NB4 (cell line): ENCODE data around the gene PRIM1.
"Not testable (repeated sequence)": the region's sequence is repeated elsewhere in the genome, so short reads cannot be mapped to it uniquely, and the experiment has no call there.

Experiments
- DNase-seq: peaks from one replicate; pipeline ENCODE4 v3.0.0; 2010; ENCODE audit warnings: low read depth
- H3K4me3 ChIP-seq: one replicate; pipeline ENCODE4 v1.5.1; 2011; ENCODE audit warnings: mild to moderate bottlenecking, low read depth, low read length, moderate library complexity
- MYC ChIP-seq: IDR thresholded peaks from 2 replicates; pipeline ENCODE4 v1.6.1; 2011; ENCODE audit warnings: low read depth, low read length
- POLR2A ChIP-seq: IDR thresholded peaks from 2 replicates; pipeline ENCODE4 v1.6.1; 2011; ENCODE audit warnings: mild to moderate bottlenecking; ENCODE audit not compliant: insufficient read length; ENCODE audit errors: extremely low read depth
- TF ChIP-seq, protein P1 (sequence below): IDR thresholded peaks from one replicate; pipeline ENCODE4 v1.5.1; 2012; ENCODE audit warnings: low read depth, low read length
- TF ChIP-seq, protein P2 (sequence below): IDR thresholded peaks from 2 replicates; pipeline ENCODE4 v1.6.1; 2011; ENCODE audit warnings: low read depth, low read length

Gene PRIM1

DNA sequence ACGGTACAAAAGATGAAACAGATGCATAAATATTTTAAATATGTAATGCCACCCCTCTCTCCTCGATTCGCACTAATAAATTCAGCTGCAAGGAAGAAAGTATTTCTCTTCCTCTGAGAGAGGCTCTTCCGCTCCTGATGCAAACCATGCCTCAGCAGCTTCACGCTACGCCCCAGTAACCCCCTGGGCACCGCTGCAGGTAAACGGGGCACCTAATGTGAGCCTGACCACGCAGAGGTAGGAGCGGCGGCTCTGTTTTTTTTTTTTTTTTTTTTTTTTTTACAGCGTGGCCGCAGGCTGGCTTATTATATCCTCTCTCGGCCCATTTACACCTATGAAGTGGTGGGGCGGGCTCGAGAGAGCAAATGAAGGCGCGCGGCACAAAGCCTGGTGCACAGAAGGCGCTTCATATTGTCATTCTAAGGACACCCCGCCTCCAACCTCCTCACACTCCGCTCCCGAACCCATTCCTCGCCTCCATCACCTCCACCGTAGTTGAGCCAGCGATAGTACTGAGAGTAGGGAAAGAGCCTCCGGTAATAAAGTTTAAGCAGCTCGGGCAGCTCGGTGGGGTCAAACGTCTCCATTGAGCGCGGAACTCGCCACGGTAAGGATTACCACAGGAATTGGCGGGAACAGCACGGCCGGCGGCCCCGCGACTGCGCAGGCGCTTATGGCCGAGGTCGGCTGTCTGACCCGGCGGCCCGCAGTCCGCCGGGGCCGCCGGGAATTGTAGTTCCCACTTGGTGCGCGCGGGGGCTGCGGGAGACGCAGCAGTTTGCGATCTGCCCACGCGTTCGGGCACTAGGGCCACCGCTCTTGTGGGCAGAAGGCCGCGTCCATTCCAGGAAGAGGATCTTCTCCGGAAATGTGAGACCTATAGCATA lies at the start of gene PRIM1:
TSS of gene PRIM1 (minus strand) at position 612 of the 887 bp plus-strand sequence. CDS start at position 587, 25 bp downstream.
- peak; percentile 73 for TF ChIP-seq MYC
- TF ChIP-seq, protein P1, sequence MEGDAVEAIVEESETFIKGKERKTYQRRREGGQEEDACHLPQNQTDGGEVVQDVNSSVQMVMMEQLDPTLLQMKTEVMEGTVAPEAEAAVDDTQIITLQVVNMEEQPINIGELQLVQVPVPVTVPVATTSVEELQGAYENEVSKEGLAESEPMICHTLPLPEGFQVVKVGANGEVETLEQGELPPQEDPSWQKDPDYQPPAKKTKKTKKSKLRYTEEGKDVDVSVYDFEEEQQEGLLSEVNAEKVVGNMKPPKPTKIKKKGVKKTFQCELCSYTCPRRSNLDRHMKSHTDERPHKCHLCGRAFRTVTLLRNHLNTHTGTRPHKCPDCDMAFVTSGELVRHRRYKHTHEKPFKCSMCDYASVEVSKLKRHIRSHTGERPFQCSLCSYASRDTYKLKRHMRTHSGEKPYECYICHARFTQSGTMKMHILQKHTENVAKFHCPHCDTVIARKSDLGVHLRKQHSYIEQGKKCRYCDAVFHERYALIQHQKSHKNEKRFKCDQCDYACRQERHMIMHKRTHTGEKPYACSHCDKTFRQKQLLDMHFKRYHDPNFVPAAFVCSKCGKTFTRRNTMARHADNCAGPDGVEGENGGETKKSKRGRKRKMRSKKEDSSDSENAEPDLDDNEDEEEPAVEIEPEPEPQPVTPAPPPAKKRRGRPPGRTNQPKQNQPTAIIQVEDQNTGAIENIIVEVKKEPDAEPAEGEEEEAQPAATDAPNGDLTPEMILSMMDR = no peak
- TF ChIP-seq, protein P2, sequence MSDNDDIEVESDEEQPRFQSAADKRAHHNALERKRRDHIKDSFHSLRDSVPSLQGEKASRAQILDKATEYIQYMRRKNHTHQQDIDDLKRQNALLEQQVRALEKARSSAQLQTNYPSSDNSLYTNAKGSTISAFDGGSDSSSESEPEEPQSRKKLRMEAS = peak; percentile 59
- TF ChIP-seq POLR2A = peak; percentile 92
- H3K4me3 ChIP-seq = peak within 1 kb of the TSS; percentile 98
- peak; percentile 95 for DNase-seq

DNA sequence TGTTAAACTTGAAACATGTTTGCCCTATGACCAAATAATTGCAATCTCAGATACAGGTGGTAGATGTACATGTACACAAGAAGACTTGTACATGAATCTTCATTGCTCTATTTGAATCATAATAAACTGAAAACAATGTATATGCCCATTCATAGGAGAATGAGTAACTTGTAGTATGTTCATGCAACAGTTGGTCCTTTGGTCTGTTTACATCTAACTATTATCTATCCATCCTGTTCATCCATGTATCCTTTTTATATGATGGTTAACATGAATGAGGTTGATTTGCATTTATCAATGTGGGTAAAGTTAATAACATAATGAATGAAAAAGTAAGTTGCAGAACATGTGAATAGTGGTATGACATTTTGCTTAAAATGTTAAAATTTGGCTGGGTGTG lies 48.1 kb upstream of the PRIM1 start:
- H3K4me3 ChIP-seq = no peak overlapping the region
- TF ChIP-seq, protein P2 = no peak
- TF ChIP-seq, protein P1 = no peak
- no peak for TF ChIP-seq MYC
- no peak for TF ChIP-seq POLR2A
- no peak for DNase-seq

DNA sequence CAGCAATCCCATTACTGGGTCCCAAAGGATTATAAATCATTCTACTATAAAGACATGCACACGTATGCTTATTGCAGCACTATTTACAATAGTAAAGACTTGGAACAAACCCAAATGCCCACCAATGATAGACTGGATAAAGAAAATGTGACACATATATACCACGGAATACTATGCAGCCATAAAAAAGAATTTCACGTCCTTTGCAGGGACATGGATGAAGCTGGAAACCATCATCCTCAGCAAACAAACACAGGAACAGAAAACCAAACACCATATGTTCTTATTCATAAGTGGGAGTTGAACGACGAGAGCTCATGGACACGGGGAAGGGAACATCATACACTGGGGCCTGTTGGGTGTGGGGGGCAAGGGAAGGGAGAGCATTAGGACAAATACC lies 47.2 kb upstream of the PRIM1 start:
- not testable (repeated sequence) for H3K4me3 ChIP-seq, DNase-seq

DNA sequence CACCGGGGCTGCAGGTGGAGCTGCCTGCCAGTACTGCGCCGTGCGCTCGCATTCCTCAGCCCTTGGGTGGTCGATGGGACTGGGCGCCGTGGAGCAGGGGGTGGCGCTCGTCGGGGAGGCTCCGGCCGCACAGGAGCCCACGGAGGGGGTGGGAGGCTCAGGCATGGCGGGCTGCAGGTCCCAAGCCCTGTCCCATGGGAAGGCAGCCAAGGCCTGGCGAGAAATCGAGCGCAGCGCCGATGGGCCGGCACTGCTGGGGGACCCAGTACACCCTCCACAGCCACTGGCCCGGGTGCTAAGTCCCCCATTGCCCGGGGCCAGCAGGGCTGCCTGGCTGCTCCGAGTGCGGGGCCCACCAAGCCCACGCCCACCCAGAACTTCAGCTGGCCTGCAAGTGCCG lies 43.7 kb upstream of the PRIM1 start:
- not testable (repeated sequence) for DNase-seq, H3K4me3 ChIP-seq

DNA sequence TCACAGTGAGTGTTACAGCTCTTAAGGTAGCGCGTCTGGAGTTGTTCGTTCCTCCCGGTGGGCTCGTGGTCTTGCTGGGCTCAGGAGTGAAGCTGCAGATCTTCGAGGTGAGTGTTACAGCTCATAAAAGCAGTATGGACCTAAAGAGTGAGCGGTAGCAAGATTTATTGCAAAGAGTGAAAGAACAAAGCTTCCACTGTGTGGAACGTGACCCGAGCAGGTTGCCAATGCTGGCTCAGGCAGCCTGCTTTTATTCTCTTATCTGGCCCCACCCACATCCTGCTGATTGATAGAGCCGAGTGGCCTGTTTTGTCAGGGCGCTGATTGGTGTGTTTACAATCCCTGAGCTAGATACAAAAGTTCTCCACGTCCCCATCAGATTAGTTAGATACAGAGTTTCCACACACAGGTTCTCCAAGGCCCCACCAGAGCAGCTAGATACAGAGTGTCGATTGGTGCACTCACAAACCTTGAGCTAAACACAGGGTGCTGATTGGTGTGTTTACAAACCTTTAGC lies 43.0 kb upstream of the PRIM1 start:
- not testable (repeated sequence) for H3K4me3 ChIP-seq, DNase-seq

DNA sequence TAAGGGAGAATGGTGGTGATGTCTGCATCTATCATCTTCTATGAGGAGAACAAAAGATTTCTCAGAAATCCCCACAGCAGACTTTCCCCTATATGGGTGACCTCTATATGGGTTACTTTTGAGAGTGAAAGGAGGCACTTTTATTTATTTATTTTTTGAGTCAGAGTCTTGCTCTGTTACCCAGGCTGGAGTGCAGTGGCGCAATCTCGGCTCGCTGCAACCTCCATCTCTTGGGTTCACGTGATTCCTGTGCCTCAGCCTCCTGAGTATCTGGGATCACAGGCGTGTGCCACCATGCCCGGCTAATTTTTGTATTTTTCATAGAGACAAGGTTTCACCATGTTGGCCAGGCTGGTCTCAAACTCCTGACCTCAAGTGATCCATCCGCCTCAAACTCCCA lies 41.0 kb upstream of the PRIM1 start:
- H3K4me3 ChIP-seq, DNase-seq: not testable (repeated sequence)

DNA sequence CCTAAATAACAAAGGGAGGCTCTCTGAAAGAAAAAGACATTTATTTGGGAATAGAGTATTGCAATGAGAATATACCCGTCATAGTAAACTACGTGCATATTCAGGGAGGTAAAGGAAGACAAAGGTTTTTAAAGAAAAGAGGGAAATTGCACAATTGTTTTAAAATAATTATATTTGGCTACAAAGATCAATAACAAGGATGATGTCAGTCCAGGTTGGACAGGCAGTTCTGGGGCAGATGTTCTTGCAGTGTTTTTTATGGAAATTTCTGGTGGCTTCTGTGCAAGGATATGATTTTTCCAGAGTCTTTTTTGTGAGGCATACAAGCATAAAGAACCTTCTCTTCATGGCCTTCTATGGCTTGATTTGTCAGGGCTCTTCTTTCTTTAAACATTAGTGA lies 40.6 kb upstream of the PRIM1 start:
- DNase-seq = no peak
- TF ChIP-seq MYC (no peak), POLR2A (no peak)
- TF ChIP-seq, protein P1 = no peak
- TF ChIP-seq, protein P2 = no peak

DNA sequence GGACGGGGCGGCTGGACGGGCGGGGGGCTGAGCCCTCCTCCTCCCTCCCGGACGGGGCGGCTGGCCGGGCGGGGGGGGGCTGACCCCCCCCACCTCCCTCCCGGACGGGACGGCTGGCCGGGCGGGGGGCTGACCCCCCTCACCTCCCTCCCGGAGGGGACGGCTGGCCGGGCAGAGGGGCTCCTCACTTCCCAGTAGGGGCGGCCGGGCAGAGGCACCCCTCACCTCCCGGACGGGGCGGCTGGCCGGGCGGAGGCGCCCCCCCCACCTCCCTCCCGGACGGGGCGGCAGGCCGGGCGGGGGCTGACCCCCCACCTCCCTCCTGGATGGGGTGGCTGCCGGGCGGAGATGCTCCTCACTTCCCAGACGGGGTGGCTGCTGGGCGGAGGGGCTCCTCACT lies 37.3 kb upstream of the PRIM1 start:
- not testable (repeated sequence) for DNase-seq, H3K4me3 ChIP-seq

More for the DNA sequence above, 40.6 kb upstream of the PRIM1 start:
- H3K4me3 ChIP-seq = no peak overlapping the region

DNA sequence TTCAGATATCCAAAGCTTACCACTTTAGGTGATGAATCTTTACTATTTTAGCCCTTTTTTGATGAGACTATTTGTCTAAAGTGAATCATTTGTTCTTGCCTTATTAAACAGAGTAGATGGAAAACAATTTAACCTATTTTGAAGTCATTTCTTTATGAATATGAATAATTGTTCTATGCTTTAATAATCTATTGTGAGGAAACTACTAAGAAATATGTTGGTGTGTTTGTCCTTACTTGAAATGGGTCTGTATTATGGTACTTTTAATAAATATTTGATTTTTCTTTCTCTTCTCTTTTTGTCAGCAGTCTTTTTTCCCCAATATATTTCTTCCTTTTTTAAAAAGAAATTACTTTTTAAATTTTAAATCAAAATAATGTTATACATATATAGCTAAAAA lies 35.4 kb upstream of the PRIM1 start:
- TF ChIP-seq, protein P2 = no peak
- TF ChIP-seq POLR2A (no peak), MYC (no peak)
- TF ChIP-seq, protein P1 = no peak
- no peak for DNase-seq
- H3K4me3 ChIP-seq = no peak overlapping the region
